CD4-positive, alpha-beta T cell treated with Interferon gamma for 1 hour (primary cell): ENCODE results near the gene SAMD11.
"Not testable (repeated sequence)": the region's sequence is repeated elsewhere in the genome, so short reads cannot be mapped to it uniquely, and the experiment has no call there.

ENCODE experiments used
- DNase-seq: peaks from one replicate; pipeline ENCODE4 v3.0.0-alpha.2; 2020

The SAMD11 gene

DNA sequence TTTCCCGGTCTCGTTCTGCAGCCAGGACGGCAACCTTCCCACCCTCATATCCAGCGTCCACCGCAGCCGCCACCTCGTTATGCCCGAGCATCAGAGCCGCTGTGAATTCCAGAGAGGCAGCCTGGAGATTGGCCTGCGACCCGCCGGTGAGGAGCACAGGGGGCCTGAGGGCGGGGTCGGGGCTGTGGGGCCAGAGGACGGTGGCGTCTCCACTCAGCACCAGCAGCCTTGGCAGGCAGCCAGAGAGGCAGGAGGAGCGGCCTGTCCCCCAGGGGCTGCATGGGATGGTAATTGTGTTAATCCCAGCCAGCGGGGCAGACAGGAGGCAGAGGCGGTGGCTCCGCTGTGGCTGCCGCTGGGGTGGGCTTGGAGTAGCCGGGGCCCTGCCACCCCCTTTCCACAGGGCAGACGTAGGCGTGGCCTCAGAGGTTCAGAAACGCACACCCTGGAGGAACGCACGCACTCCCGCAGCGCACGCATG, 12.1 kb downstream of the SAMD11 start:
- DNase-seq = no peak

DNA sequence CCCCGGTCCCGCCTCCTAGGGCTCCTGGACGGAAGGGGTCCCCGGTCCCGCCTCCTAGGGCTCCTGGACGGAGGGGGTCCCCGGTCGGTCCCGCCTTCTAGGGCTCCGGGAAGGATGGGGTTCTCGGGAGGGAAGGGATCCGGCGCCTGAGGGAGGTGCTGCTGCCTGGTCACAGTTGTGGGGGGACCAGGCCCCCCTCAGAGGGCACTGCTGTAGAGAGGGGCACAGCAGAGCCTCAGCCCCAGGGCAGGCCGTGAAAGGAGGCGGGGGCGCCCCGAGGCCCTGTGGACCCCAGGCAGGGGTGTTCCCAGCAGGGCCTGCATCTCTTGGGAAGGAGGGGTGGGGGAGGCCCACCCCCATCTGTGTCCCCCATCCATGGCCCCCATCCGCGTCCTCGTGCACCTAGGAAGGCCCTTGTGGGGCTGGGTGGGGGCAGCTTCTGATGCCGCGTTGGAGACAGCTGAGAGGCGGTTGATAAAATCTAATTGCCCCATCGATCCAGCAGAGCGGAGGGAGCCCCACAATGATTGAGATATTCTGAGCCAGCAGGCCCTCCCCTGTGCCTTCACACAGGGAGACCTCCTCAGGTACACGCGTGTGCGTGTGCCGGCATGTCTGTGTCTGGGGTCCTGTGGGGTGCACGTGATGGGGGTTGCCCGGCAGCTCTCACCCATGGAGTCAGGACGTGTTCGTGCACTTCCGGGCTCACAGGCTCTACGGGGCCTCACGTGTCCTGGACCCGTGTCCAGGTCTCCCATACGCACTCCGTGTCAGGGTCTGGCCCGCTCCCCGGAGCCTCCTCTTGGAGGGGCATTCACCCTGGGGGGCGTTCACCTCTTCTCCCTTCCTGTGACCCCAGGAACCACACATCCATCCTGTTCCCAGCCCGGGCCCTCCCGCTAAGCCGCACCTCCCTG, 12.9 kb downstream of the SAMD11 start:
- DNase-seq = no peak

DNA sequence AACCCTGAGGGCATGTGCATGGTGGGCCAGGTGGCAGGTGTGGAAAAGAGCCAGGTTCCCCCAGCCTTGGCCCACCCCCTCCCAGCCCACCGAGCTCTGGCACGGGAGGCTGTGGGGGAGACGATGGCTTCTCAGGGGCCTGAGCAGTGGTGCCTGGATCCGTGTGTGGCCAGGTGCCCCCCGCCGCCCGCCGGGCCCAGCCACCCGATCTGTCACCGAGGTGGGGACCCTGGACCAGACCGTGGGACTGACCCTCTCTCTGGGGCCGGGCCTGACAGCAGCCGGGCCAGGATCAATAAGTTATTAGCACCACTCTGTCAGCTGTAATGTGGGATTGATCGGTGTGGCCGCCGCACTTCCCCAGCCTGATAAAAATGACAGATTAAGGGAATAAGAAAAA, 13.8 kb downstream of the SAMD11 start:
- no peak for DNase-seq

DNA sequence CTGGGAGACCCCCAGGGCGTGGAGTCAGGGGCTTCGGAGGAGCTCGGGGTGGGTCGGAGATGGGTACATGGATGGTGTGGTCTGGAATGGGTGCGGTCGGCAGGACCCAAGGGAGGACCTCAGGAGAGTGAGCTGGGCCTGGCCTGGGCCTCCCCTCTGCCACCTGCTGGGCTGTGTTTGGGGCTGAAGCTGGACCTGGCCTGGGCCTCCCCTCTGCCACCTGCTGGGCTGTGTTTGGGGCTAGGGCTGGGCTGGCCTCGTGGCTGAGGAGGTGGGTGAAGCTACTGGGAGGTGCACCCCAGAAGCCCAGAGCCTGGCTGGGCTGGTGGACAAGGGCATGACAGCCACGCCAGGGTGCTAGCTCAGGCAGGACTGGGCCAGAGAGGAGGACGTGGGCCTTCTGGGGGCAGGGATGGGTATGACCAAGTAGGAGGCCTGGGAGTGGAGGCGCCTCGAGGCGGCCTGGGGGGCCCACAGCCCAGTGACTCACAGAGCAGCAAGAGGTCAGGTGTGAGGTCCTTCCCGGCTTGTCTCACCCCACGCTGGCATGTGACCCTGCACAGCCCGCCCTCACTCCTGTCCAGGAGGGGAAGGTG, 14.5 kb downstream of the SAMD11 start:
- no peak for DNase-seq

DNA sequence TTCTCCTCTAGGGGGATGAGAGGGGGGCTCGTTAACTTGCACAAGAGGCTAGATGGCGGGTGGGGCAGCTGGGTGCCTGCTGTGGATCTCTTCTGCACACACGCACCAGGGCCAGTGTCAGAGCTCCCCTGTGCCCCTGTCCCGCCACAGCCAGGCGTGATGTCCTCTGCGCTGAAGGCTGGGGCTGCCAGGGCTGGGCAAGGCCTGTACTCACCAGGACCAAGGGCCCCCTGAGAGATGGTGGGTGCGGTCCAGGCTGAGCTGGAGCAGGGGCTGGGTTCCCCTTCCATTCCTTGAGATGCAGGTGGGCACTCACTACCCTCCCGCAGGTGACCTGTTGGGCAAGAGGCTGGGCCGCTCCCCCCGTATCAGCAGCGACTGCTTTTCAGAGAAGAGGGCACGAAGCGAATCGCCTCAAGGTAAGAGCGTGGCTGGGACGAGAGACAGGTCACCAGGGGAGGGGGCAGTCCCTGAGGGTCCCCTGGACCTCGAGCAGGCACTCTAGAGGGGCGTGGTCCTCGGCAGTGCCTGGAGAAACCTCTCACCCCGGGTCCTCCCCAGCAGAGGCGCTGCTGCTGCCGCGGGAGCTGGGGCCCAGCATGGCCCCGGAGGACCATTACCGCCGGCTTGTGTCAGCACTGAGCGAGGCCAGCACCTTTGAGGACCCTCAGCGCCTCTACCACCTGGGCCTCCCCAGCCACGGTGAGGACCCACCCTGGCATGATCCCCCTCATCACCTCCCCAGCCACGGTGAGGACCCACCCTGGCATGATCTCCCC, 15.2 kb downstream of the SAMD11 start:
- no peak for DNase-seq

DNA sequence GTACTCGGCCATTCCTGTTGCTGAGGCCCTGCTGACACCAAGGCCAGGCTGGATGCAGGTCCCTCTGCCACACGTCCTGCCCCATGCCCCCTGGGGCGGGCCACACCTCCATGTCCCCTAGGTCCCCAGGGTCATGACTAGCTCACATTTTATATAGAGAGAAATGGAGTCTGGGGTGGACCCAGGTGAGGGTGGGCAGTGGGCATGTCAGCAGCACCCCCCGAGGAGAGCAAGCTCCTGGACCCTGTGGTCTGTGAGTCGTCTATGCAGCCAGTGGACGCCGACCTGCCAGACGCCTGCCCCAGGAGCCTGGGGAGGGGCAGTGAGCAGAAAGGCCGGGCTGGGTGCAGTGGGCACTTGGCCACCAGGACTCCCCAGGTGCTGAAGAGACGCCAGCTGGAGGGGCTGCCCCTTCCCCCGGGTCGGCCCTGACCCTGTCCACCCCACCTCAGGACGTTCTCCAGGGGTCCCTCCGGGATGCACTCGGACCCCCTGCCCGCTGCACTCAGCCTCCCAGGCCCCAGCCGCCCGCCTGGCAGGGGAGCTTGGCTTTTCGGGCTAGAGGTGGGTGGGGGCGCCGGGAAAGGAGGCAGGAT, 15.9 kb downstream of the SAMD11 start:
- no peak for DNase-seq

DNA sequence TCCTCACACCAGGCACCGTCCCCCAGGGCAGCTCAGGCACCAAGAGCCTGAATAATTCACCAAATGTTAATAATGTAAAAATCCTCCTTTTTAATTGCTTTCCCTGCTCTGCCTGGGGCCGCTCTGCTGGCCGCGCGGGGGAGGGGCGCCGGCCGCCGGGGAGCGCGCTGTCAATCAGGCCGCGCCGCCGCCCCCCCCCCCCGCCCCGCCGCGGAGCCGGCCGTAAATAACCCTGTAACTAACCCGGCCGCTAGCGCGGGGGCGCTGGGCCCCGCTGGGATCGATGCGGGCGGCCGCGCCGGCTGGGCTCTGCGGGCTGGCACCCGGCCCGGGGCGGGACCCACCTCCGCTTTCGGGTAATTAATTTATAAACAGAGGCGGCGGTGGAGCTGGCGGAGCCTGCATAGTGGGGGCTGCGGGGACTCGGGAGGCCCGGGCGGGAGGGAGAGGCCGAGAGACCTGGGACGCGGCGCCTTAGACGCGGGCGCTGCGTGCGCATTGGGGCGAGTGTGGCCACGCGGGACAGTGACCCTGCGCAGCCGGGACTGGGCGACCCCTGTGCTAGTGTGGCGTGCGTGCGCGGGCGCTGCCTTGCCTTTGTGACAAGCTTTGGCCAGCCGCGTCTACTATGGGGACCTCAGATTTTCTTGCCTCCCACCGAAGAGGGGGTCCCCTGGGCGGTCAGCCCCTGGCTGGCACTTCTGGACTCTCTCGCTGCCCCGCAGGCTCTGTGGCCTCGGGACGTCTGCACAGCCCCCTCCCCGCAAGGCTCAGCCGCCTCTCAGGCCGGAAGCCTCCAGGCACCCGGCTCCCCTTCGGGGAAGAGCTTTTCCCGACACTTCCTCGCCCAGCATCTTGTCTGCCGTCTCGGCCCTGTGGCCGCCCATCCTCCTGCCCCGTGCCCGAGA, 16.6 kb downstream of the SAMD11 start:
- no peak for DNase-seq

DNA sequence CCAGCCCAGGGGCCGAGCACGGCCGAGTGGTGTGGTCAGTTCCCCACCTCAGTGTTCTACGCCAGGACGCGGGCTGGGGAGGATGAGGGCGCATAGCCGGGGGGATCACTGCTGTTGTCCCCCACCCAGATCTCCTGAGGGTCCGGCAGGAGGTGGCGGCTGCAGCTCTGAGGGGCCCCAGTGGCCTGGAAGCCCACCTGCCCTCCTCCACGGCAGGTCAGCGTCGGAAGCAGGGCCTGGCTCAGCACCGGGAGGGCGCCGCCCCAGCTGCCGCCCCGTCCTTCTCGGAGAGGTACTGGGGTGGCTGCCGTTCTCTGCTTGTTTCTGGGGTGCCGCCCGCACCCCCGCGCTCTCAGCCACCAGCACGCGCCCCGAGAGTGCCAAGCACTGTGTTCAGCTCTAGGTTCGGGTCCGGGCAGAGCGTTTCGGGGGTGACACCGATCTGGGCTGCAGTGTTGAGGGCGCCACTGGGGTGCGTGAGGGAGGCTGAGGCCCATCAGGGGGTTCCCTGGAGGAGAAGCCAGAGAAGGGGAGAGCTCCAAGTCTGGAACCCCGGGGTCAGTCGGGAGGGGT, 17.4 kb downstream of the SAMD11 start:
- DNase-seq = no peak

DNA sequence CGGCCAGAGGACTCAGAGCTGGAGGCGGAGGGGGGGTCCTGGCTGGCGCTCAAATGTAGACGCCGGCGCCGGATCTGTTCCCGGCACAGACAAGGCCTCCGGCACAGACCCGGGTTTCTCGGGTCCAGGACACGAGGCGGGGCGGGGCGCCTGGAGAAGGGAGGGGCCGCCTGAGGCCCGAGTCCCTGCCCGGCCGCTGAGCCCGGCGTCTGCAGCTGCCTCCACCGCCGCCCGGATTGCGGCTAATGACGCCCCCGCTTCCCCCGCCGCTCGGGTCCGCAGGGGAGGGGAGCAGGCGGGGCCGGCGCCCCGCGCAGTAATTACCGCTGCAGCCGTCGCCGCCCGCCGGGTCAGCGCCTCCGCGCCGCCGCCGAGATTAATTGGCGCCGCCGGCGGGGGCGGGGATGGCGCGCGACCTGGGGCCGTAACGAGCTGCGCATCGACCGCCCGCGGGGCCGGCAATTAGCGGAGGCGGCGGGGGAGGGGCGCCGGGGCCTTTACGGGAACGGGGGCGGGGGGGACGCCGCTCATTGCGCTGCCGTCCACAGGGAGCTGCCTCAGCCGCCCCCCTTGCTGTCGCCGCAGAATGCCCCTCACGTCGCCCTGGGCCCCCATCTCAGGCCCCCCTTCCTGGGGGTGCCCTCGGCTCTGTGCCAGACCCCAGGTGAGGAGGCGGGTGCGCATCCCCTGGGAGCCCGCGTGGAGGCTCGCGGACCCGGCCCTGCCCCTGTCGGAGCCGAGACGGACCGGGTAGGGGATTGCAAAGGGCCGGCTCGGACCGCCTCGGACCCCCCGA, 18.1 kb downstream of the SAMD11 start:
- no peak for DNase-seq

DNA sequence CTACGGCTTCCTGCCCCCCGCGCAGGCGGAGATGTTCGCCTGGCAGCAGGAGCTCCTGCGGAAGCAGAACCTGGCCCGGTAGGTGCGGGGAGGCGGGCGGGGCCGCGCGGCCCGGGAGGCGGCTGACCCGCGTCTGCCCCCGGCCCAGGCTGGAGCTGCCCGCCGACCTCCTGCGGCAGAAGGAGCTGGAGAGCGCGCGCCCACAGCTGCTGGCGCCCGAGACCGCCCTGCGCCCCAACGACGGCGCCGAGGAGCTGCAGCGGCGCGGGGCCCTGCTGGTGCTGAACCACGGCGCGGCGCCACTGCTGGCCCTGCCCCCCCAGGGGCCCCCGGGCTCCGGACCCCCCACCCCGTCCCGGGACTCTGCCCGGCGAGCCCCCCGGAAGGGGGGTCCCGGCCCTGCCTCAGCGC, 18.7 kb downstream of the SAMD11 start:
- no peak for DNase-seq

DNA sequence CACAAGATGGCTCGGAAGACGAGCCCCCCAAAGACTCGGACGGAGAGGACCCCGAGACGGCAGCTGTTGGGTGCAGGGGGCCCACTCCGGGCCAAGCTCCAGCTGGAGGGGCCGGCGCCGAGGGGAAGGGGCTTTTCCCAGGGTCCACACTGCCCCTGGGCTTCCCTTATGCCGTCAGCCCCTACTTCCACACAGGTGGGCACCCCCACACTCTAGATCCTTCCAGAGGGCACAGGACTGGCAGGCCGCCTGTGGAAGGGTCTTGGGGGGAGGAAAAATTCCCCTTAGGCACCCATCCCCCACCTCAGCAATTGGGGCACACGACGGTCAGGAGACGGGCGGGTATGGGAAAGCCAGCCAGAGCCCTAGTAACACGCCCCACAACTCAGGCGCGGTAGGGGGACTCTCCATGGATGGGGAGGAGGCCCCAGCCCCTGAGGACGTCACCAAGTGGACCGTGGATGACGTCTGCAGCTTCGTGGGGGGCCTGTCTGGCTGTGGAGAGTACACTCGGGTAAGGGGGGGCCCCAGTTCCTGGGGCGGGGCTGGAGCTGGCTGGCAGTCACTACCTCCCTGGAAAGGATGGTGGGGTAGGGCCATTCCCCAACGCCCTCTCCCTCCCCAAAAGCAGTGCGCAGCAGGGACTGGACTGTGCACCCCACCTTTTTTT, 19.3 kb downstream of the SAMD11 start:
- DNase-seq = no peak

DNA sequence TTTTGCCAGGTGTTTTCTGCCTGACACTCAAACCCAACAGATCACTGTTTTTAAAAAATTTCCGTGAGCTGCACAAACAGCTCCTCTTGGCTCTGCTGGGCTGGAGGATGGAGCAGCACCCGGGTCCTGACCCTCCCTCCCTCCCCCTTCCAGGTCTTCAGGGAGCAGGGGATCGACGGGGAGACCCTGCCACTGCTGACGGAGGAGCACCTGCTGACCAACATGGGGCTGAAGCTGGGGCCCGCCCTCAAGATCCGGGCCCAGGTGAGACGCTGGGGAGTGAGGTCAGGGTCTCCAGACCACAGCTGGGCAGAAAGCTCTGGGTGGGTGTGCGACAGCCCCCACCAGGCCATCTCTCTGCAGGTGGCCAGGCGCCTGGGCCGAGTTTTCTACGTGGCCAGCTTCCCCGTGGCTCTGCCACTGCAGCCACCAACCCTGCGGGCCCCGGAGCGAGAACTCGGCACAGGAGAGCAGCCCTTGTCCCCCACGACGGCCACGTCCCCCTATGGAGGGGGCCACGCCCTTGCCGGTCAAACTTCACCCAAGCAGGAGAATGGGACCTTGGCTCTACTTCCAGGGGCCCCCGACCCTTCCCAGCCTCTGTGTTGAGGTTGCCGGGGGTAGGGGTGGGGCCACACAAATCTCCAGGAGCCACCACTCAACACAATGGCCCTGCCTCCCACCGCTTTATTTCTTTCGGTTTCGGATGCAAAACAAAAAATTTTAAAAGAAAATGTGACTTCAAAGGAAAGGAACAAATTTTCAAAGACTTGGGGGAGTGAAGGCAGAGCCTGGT, 20.0 kb downstream of the SAMD11 start:
- DNase-seq = no peak

DNA sequence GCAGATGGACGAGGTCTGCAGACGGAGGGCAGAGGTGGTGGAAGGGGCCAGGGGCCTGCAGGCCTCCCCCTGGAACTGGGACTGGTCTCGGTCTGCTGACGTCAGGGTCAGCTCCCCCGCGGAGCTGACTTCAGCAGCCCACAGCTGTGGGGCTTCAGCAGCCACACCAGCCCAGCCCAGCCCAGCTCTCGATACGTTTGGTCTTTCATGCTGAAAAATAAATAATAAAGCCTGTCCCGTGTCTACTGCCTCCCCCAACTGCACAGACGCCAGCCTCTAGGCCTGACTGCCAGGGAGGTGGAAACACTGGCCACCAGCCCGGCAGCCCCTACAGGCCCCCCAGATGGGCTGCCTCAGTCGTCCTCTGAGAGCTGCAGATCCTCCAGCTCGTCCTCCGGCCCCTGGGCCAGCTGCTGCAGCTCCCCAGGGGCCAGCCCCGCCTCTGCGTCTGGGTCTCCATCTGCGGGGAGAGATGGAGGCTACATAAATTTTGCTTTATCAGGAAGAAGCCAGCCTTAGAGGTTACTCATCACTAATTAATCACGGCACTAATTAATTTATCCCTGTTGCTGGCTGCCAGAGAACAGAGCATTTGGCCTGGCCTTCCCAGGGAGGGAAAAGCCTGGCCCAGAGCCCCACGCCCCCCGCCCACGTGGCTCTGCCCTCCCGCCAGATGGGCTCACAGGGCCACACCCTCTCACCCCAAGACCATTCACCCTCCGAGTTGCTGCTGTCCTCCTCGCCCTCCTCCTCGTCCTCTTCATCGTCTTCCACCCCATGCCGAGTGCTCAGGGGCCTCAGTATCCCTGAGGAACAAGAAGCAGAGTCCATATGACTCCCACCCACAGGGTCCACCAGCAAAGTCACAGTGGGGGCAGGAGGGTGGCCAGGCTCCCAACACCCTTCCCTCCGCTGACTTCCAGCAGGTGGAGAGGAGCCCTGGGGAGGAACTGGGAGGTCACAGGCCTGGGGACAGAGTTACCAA, 20.9 kb downstream of the SAMD11 start:
- DNase-seq = no peak

DNA sequence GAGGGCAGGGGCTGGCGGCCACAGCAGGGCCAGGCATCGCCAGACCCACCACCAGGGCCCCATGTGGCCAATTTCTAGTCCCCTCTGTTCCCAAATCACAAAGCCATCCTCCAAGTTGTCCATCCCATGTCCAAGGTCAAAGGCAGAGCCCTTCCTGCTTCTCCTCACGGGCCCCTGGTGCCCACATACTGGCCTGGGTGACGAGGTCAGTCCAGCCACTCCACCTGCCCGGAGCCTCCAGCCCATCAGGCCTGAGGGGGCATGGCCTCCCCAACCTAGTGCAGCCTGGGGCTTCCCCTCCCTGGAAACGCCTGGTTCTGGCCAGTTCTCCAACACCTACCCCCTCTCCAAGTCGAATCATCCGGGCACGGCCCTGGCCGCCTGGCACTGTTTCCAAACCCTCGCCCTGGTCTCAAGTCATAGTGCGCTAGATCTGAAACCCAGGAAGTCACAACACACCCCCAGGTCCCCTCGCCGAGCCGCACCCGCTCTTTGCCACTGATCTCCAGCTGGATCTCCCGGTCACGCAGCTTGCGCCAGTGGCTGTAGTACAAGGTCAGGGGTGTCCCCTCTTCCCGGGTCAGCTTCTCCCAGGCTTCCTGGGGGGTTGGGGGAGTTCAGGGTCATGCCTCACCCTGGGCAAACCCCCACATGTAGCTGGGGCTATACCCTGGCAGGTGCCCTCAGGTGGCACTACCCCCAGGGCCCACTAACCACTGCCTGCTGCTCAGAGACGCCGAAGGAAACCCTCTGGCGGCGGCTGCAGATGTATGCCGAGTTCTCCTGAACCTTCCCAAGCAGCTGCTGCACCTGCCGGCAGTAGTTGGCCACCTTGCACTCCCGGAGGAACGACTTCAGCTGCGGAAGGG, 22.2 kb downstream of the SAMD11 start:
- no peak for DNase-seq

DNA sequence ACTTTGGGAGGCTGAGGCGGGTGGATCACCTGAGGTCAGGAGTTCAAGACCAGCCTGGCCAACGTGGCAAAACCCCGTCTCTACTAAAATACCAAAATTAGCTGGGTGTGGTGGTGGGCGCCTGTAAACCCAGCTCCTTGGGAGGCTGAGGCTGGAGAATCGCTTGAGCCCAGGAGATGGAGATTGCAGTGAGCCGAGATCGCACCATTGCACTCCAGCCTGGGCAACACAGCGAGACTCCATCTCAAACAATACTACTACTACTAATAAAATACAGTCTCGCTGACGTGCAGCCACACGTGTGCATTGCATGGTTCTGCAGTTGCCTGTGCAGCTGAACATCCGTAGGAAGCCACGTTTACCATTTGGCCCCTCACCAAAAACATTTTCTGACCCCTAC, 23.1 kb downstream of the SAMD11 start:
- not testable (repeated sequence) for DNase-seq

DNA sequence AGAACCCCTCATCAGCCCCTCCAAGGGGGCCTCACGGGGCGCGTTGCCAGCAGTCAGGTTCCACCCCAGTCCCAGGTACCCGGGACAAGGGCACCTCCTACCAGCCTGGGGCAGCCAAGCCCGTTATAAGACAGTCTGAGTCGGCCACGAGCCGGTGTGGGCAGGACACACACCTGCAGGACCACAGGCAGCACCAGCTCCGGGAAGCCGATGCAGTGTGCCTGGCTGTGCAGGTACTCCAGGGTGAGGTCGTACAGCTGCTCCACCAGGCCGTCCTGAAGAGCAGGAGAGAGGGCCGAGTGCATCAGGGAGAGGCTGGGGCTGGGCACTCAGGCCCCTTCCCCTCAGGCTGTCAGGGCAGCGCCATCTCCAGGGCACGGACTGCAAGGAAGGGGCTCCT, 24.2 kb downstream of the SAMD11 start:
- DNase-seq = no peak

DNA sequence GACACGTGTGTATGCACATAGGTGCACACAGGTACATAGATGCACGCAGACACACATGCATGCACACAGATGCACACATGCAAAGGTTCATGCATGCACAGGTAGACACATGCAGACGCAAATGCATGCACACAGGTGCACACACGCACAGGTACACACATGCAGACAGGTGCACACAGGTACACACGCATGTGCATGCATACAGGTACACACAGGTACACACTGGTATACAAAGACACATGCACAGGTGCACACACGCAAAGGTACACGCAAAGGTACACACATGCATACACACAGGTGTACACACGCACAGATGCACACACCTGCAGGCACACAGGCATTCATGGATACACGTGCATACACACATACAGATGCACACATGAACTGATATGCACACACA, 26.5 kb downstream of the SAMD11 start:
- no peak for DNase-seq
